Left lung (tissue), 10 donors: ENCODE results near the gene SIPA1L3. TPM values are rescaled to one million over a fixed set of nuclear protein-coding genes. Genes with fewer than 3 reads are reported as not detected.
A peak's percentile ranks its signal among the peaks of the same experiment; 100 is the strongest.

Source experiments
- ATAC-seq: fragments of 200-7000 bp; cut with Tn5 transposase; one replicate; pipeline ENCODE4 v1.9.1; 2020; ENCODE audit warnings: moderate library complexity
- DNase-seq, 4 donors: peaks; one replicate each; pipeline ENCODE4 v3.0.0-alpha.2; 2013 to 2020
- H3K27ac ChIP-seq, 2 donors: fragments of 200-600 bp; sonication (generic) in 1 of 2; one replicate each; pipeline versions ENCODE4 v1.5.0 to v1.8.0; 2020 to 2021
- H3K27me3 ChIP-seq, 2 donors: fragments of 200-600 bp; sonication (generic) in 1 of 2; one replicate each; pipeline versions ENCODE4 v1.5.0 to v1.8.0; 2020 to 2021
- H3K36me3 ChIP-seq, 2 donors: fragments of 200-600 bp; sonication (generic) in 1 of 2; one replicate each; pipeline versions ENCODE4 v1.5.0 to v1.8.0; 2020 to 2021
- H3K4me1 ChIP-seq, 2 donors: fragments of 200-600 bp; one replicate each; pipeline ENCODE4 v1.8.0; 2021
- H3K4me3 ChIP-seq, 2 donors: fragments of 200-600 bp; sonication (generic) in 1 of 2; one replicate each; pipeline versions ENCODE4 v1.5.0 to v1.8.0; 2020 to 2021; ENCODE audit warnings: mild to moderate bottlenecking in 1 of 2
- H3K9me3 ChIP-seq, 2 donors: fragments of 200-600 bp; sonication (generic) in 1 of 2; one replicate each; pipeline versions ENCODE4 v1.5.0 to v1.8.0; 2020 to 2021
- CTCF ChIP-seq, 2 donors: fragments of 200-600 bp; sonication (generic) in 1 of 2; IDR thresholded peaks; one replicate each; pipeline versions ENCODE4 v1.5.0 to v1.8.0; 2021; ENCODE audit warnings: antibody characterized with exemption in 2 of 2
- intact Hi-C, 2 donors: fragments of 100-400 bp; cut with DNase I; formaldehyde crosslinking; loops; one replicate each; pipeline versions ENCODE4 v1.11.2 to v1.14.2; 2022
- polyA plus RNA-seq, 6 donors: library from polyadenylated mRNA; unstranded; fragments of 120-200 nt; gene quantifications; one replicate each; pipeline ENCODE4 v1.2.1, GENCODE V29; 2013; ENCODE audit not compliant: insufficient read length in 6 of 6
- total RNA-seq, 2 donors: library from RNA; stranded (reverse); fragmentation: NEBNext Ultra II Directional; extraction: Animal tissue kit (Norgen Biotek cat#: 25700); gene quantifications; one replicate each; pipeline ENCODE4 v1.2.1, GENCODE V29; 2021
- donor health status: DM: no; HTN: yes; CAD: no.
- donor health status: DM: no; HTN: no; CAD: no.

The SIPA1L3 gene
- total and polyA plus RNA-seq, 8 donors = 22.7 to 59.0 (median 27.4) TPM

GRCh38 chr19:37989855-37990254, 82.8 kb downstream of the SIPA1L3 start:
- no peaks in the 10 kb centered on the region for H3K9me3 ChIP-seq
- no peak overlapping the region for H3K27ac ChIP-seq
- TF ChIP-seq CTCF (IDR thresholded peaks at IDR 0.05) = no peak
- no peaks in the 10 kb centered on the region for H3K27me3 ChIP-seq
- ATAC-seq = peak; percentile 15
- H3K36me3 ChIP-seq = no peaks in the 10 kb centered on the region
- peaks cover 8% of the 10 kb centered on the region in 2 donors for H3K4me1 ChIP-seq
- intact Hi-C loops = no loop called here
- no peak for DNase-seq
- H3K4me3 ChIP-seq = no peak overlapping the region

GRCh38 chr19:37990362-37990761, 83.4 kb downstream of the SIPA1L3 start:
- H3K36me3 ChIP-seq = no peaks in the 10 kb centered on the region
- no peaks in the 10 kb centered on the region for H3K27me3 ChIP-seq
- DNase-seq (peak in 1 of 4 donors; percentile 57), ATAC-seq (peak; percentile 77)
- no peak overlapping the region for H3K4me3 ChIP-seq
- no peaks in the 10 kb centered on the region for H3K9me3 ChIP-seq
- TF ChIP-seq CTCF (IDR thresholded peaks at IDR 0.05) = no peak
- H3K27ac ChIP-seq = no peak overlapping the region
- H3K4me1 ChIP-seq = peaks cover 8% of the 10 kb centered on the region in 2 donors
- intact Hi-C loops = no loop called here

- intact Hi-C loops = no loop called here
- ATAC-seq (no peak), DNase-seq (no peak)
Measured at GRCh38 chr19:37991176-37991835, 84.3 kb downstream of the SIPA1L3 start.

GRCh38 chr19:37991841-37992248, 84.8 kb downstream of the SIPA1L3 start:
- Histone ChIP-seq H3K27ac (no peak overlapping the region), H3K9me3 (no peaks in the 10 kb centered on the region), H3K4me3 (no peak overlapping the region), H3K4me1 (peaks cover 5 to 8% of the 10 kb centered on the region in 2 donors), H3K27me3 (no peaks in the 10 kb centered on the region), H3K36me3 (no peaks in the 10 kb centered on the region)
- ATAC-seq = peak; percentile 45
- DNase-seq = no peak
- no peak for TF ChIP-seq CTCF (IDR thresholded peaks at IDR 0.05)
- intact Hi-C loops = no loop called here

More at GRCh38 chr19:37991176-37991835, 84.3 kb downstream of the SIPA1L3 start:
- no peak overlapping the region for H3K27ac ChIP-seq
- peaks cover 6 to 8% of the 10 kb centered on the region in 2 donors for H3K4me1 ChIP-seq
- no peak for TF ChIP-seq CTCF (IDR thresholded peaks at IDR 0.05)
- H3K4me3 ChIP-seq = no peak overlapping the region
- H3K9me3 ChIP-seq = no peaks in the 10 kb centered on the region
- no peaks in the 10 kb centered on the region for H3K36me3 ChIP-seq
- no peaks in the 10 kb centered on the region for H3K27me3 ChIP-seq

GRCh38 chr19:37992761-37993160, 85.8 kb downstream of the SIPA1L3 start:
- Histone ChIP-seq H3K27me3 (no peaks in the 10 kb centered on the region), H3K4me3 (no peak overlapping the region), H3K9me3 (no peaks in the 10 kb centered on the region), H3K4me1 (peaks cover 5 to 8% of the 10 kb centered on the region in 2 donors), H3K36me3 (no peaks in the 10 kb centered on the region), H3K27ac (no peak overlapping the region)
- DNase-seq (no peak), ATAC-seq (no peak)
- intact Hi-C loops = no loop called here
- TF ChIP-seq CTCF (IDR thresholded peaks at IDR 0.05) = no peak
